Measurements from ENCODE around the gene OR5K3.

- TF ChIP-seq, protein P1, sequence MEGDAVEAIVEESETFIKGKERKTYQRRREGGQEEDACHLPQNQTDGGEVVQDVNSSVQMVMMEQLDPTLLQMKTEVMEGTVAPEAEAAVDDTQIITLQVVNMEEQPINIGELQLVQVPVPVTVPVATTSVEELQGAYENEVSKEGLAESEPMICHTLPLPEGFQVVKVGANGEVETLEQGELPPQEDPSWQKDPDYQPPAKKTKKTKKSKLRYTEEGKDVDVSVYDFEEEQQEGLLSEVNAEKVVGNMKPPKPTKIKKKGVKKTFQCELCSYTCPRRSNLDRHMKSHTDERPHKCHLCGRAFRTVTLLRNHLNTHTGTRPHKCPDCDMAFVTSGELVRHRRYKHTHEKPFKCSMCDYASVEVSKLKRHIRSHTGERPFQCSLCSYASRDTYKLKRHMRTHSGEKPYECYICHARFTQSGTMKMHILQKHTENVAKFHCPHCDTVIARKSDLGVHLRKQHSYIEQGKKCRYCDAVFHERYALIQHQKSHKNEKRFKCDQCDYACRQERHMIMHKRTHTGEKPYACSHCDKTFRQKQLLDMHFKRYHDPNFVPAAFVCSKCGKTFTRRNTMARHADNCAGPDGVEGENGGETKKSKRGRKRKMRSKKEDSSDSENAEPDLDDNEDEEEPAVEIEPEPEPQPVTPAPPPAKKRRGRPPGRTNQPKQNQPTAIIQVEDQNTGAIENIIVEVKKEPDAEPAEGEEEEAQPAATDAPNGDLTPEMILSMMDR (IDR thresholded peaks at IDR 0.05) = no peak
- TF ChIP-seq POLR2A (IDR thresholded peaks at IDR 0.05) = no peak
These were observed 49.8 kb downstream of the OR5K3 start for GRCh38 chr3:98440283-98440682.

Data from heart left ventricle (tissue), 13 donors.